K562 (cell line): ENCODE data around the gene GCNT4. TPM values are rescaled to one million over a fixed set of nuclear protein-coding genes. Genes with fewer than 3 reads are reported as not detected.

ENCODE experiments used
- ATAC-seq: fragments of 200-7000 bp; cut with Tn5 transposase; 3 replicates; pipeline ENCODE4 v1.9.1; 2020; ENCODE audit warnings: moderate library complexity
- BruUV-seq: library from RNA; stranded (reverse); fragments of 400-500 nt; replicated peaks from 2 replicates; lab custom pipeline; 2021; lab: Mats Ljungman, UMichigan
- CTCF ChIA-PET: fragments of 300-600 bp; formaldehyde crosslinking; extraction: SDS; loops from one replicate; lab custom pipeline; 2021; ENCODE audit warnings: low intra/inter-chr PET ratio; lab: Yijun Ruan, JAX
- POLR2A ChIA-PET: fragments of 300-600, 350-650 bp; sonication (Branson Sonifier 250); formaldehyde crosslinking; extraction: SDS; loops from one replicate; lab custom pipeline; 2021; ENCODE audit warnings: antibody characterized with exemption, inconsistent platforms; lab: Yijun Ruan, JAX
- DNase-seq, 4 experiments: peaks; one replicate each; pipeline versions ENCODE4 v3.0.0 to v3.0.0-alpha.2; 2011 to 2018; ENCODE audit warnings: low spot score in 3 of 4, mixed read lengths in 3 of 4; ENCODE audit errors: extremely low read depth in 1 of 4
- FAIRE-seq: peaks from 2 replicates; lab custom pipeline; 2011; peaks lifted over from hg19 to GRCh38; lab: Jason Lieb, UNC
- H2AFZ ChIP-seq: 2 replicates; pipeline ENCODE4 v1.6.0; 2011; ENCODE audit warnings: low read depth, low read length, control low read depth, inconsistent platforms
- H3K27ac ChIP-seq: fragments of 200-600 bp; 3 replicates; pipeline ENCODE4 v1.8.0; 2011; ENCODE audit warnings: low read depth, mild to moderate bottlenecking, control low read depth, inconsistent platforms, low read length, moderate library complexity, mixed read lengths; ENCODE audit errors: extremely low read depth
- H3K27me3 ChIP-seq, 2 experiments: fragments of 300-600 bp in 1 of 2; 2 replicates in 1 of 2; 3 replicates in 1 of 2; pipeline versions ENCODE4 v1.6.0 to v1.8.0; 2011; ENCODE audit warnings: inconsistent platforms in 2 of 2, low read length in 2 of 2, mild to moderate bottlenecking in 1 of 2, mixed read lengths in 1 of 2, moderate library complexity in 1 of 2; ENCODE audit not compliant: control insufficient read depth in 2 of 2, insufficient read depth in 2 of 2
- H3K36me3 ChIP-seq: fragments of 300-600 bp; 3 replicates; pipeline ENCODE4 v1.8.0; 2011; ENCODE audit warnings: mild to moderate bottlenecking, low read length, inconsistent platforms; ENCODE audit not compliant: control insufficient read depth, insufficient read depth
- H3K4me1 ChIP-seq, 2 experiments: fragments of 200-600 bp in 1 of 2; replicated peaks in 1 of 2; 2 replicates in 1 of 2; 3 replicates in 1 of 2; pipeline versions ENCODE4 v1.5.1 to v1.8.0; 2011; ENCODE audit warnings: inconsistent platforms in 2 of 2, low read length in 2 of 2, mild to moderate bottlenecking in 1 of 2, mixed read lengths in 1 of 2, moderate library complexity in 1 of 2; ENCODE audit not compliant: control insufficient read depth in 2 of 2, insufficient read depth in 2 of 2
- H3K4me2 ChIP-seq: 2 replicates; pipeline ENCODE4 v1.6.1; 2011; ENCODE audit warnings: low read length, control low read depth, inconsistent platforms, mixed read lengths; ENCODE audit not compliant: insufficient read depth
- H3K4me3 ChIP-seq: fragments of 200-600 bp; sonication (generic), shearing (Covaris generic); 2 replicates; pipeline ENCODE4 v1.5.1; 2016; ENCODE audit warnings: control low read depth, inconsistent platforms
- H3K79me2 ChIP-seq: fragments of 200-600 bp; 3 replicates; pipeline ENCODE4 v1.8.0; 2011; ENCODE audit warnings: low read length, inconsistent platforms; ENCODE audit not compliant: control insufficient read depth, insufficient read depth
- H3K9ac ChIP-seq, 2 experiments: 2 replicates each; pipeline versions ENCODE4 v1.6.0 to v1.6.1; 2011; ENCODE audit warnings: low read depth in 2 of 2, low read length in 2 of 2, control low read depth in 1 of 2, inconsistent platforms in 1 of 2, mild to moderate bottlenecking in 1 of 2, mixed read lengths in 1 of 2; ENCODE audit not compliant: insufficient read depth in 1 of 2
- H3K9me1 ChIP-seq: one replicate; pipeline ENCODE4 v1.6.0; 2011; ENCODE audit warnings: inconsistent platforms, mild to moderate bottlenecking, low read length, moderate library complexity; ENCODE audit not compliant: control insufficient read depth, insufficient read depth
- H3K9me3 ChIP-seq: replicated peaks from 2 replicates; pipeline ENCODE4 v1.5.1; 2011; ENCODE audit warnings: low read depth, low read length, inconsistent platforms; ENCODE audit not compliant: control insufficient read depth, insufficient read depth
- H4K20me1 ChIP-seq: replicated peaks from 2 replicates; pipeline ENCODE4 v1.6.1; 2011; ENCODE audit warnings: low read length, inconsistent platforms, mixed read lengths; ENCODE audit not compliant: control insufficient read depth, insufficient read depth
- ASH1L ChIP-seq: fragments of 450-650 bp; IDR thresholded peaks from 2 replicates; pipeline ENCODE4 v1.6.1; 2018; ENCODE audit warnings: borderline replicate concordance, mild to moderate bottlenecking, low read depth; ENCODE audit not compliant: partially characterized antibody
- FOXK1 ChIP-seq: sonication (generic); formaldehyde crosslinking; IDR thresholded peaks from 2 replicates; pipeline ENCODE4 v1.8.0; 2022; ENCODE audit warnings: missing genetic modification reagents, mild to moderate bottlenecking, borderline replicate concordance
- GTF2A2 ChIP-seq: IDR thresholded peaks from 2 replicates; pipeline ENCODE4 v1.6.1; 2016; ENCODE audit warnings: mild to moderate bottlenecking, missing genetic modification characterization, missing compliant biosample characterization
- NFXL1 ChIP-seq: fragments of 450-650 bp; formaldehyde crosslinking; IDR thresholded peaks from 2 replicates; pipeline ENCODE4 v1.4.0; 2021; ENCODE audit warnings: mild to moderate bottlenecking
- RHOXF2B ChIP-seq: fragments of 250-450 bp; sonication (Bioruptor Pico); conservative IDR thresholded peaks from 2 replicates; pipeline ENCODE4 v1.5.1; 2021
- SIRT6 ChIP-seq: IDR thresholded peaks from one replicate; pipeline ENCODE4 v1.6.1; 2012; ENCODE audit warnings: low read depth, mild to moderate bottlenecking, control low read depth, inconsistent platforms, low read length, moderate library complexity
- SMARCA5 ChIP-seq: fragments of 450-650 bp; IDR thresholded peaks from 2 replicates; pipeline ENCODE4 v1.6.1; 2016
- TAF9B ChIP-seq: fragments of 450-650 bp; IDR thresholded peaks from 2 replicates; pipeline ENCODE4 v1.6.1; 2018; ENCODE audit warnings: mild to moderate bottlenecking; ENCODE audit not compliant: partially characterized antibody
- ZFP1 ChIP-seq: fragments of 450-650 bp; formaldehyde crosslinking; IDR thresholded peaks from 2 replicates; pipeline ENCODE4 v1.4.0; 2020; ENCODE audit warnings: mild to moderate bottlenecking, mixed read lengths
- WGBS: fragments of 100-300 bp; shearing (Covaris generic); methylation state at CpG from one replicate; pipeline ENCODE4 v1.1.6; 2016; ENCODE audit warnings: low coverage, mixed read lengths; ENCODE audit not compliant: insufficient coverage; ENCODE audit errors: missing lambda C conversion rate; 5-methylcytosine and 5-hydroxymethylcytosine counted together
- in situ Hi-C: fragments of 300-500 bp; cut with MboI; formaldehyde crosslinking; loops from 4 replicates; pipeline ENCODE4 v1.15.0; 2018; ENCODE audit warnings: inconsistent platforms, mixed read lengths
- intact Hi-C: fragments of 100-400 bp; cut with micrococcal nuclease; formaldehyde crosslinking; loops from 2 replicates; pipeline ENCODE4 v1.14.2; 2022
- polyA plus RNA-seq, 8 experiments: library from polyadenylated mRNA; depleted of rRNA in 4 of 8; stranded (reverse) in 5 of 8; unstranded in 3 of 8; fragments of >200 nt; fragmentation: Nextera tagmentation in 2 of 8; fragmentation: Illumina TruSeq in 1 of 8; extraction: Ambion mirVana in 2 of 8; extraction: Trizol in 1 of 8; gene quantifications; 2 replicates each; pipeline versions ENCODE4 v1.2.1 to v1.2.3, GENCODE V29; 2011 to 2014; ENCODE audit warnings: inconsistent platforms in 1 of 8, missing spikeins in 1 of 8
- total RNA-seq, 7 experiments: library from RNA; depleted of rRNA in 6 of 7; stranded (reverse); fragments of >200 nt in 6 of 7; fragmentation: Illumina TruSeq in 2 of 7; extraction: Trizol in 2 of 7; gene quantifications; 2 replicates each; pipeline versions ENCODE4 v1.2.1 to v1.2.3, GENCODE V29; 2011 to 2021; ENCODE audit warnings: low replicate concordance in 1 of 7
- TF ChIP-seq, protein P1 (sequence below): fragments of 450-650 bp; formaldehyde crosslinking; IDR thresholded peaks from 2 replicates; pipeline ENCODE4 v1.4.0; 2022; ENCODE audit warnings: mild to moderate bottlenecking, moderate library complexity
- TF ChIP-seq, protein P2 (sequence below): fragments of 450-650 bp; IDR thresholded peaks from 2 replicates; pipeline ENCODE4 v1.6.1; 2017; ENCODE audit warnings: mild to moderate bottlenecking, moderate library complexity
- TF ChIP-seq, protein P3 (sequence below), 2 experiments: IDR thresholded peaks in 1 of 2; conservative IDR thresholded peaks in 1 of 2; 2 replicates each; pipeline ENCODE4 v1.6.1; 2016; ENCODE audit warnings: low read depth in 2 of 2, mild to moderate bottlenecking in 1 of 2, missing compliant biosample characterization in 1 of 2, missing genetic modification characterization in 1 of 2, moderate library complexity in 1 of 2

Gene GCNT4
- total and polyA plus RNA-seq, 9 of the 15 experiments (the other 6 are each of a cell fraction or from before 2014, with no cell fraction given): 0.01 TPM; not detected in 8

DNA sequence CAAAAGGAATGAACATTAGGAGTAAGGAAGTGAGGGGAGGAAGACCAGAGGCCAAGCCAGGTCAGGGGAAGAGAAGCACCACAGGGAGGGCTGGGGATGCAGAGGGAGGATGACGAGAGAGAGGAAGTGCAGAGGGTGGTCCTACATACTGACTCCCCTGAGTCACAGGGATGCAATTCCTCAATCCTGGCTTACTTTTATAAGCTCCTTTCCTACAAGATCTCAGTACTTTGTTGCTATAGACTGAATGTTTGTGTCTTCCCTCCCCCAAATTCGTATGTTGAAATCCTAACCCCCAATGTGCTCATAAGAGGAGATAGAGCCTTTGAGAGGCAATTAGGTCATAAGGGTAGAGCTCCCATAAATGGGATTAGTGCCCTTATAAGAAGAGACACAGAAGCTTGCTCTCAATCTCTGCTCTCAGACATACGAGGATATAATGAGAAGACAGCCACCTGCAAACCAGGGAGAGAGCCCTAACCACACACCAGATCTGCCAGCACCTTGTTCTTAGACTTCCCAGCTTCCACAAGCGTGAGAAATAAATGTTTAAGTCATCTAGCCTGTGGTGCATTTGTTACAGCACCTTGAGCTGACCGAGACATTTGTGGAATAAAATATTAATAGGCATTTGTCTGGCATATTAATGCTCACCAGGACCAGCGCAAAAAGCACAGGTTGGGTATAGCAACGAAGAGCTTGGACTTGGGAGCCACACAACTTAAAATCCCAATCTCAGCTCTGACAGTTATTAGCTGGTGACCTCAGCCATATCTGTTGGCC, 33.4 kb downstream of the GCNT4 start:
- WGBS: 2% methylated on average over 7 of the region's 7 CpGs
- no peak overlapping the region for H3K4me2 ChIP-seq
- H2AFZ ChIP-seq: no peak overlapping the region
- no peak overlapping the region for H3K27ac ChIP-seq
- TF ChIP-seq GTF2A2 (tag) (no peak), SMARCA5 (no peak), TAF9B (no peak), FOXK1 (CRISPR knock-in tag) (no peak), NFXL1 (CRISPR knock-in tag) (no peak), ZFP1 (CRISPR knock-in tag) (no peak), SIRT6 (no peak), RHOXF2B (CRISPR knock-in tag) (no peak), ASH1L (no peak)
- TF ChIP-seq, protein P1, sequence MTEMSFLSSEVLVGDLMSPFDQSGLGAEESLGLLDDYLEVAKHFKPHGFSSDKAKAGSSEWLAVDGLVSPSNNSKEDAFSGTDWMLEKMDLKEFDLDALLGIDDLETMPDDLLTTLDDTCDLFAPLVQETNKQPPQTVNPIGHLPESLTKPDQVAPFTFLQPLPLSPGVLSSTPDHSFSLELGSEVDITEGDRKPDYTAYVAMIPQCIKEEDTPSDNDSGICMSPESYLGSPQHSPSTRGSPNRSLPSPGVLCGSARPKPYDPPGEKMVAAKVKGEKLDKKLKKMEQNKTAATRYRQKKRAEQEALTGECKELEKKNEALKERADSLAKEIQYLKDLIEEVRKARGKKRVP (CRISPR knock-in tag): no peak
- TF ChIP-seq, protein P2, sequence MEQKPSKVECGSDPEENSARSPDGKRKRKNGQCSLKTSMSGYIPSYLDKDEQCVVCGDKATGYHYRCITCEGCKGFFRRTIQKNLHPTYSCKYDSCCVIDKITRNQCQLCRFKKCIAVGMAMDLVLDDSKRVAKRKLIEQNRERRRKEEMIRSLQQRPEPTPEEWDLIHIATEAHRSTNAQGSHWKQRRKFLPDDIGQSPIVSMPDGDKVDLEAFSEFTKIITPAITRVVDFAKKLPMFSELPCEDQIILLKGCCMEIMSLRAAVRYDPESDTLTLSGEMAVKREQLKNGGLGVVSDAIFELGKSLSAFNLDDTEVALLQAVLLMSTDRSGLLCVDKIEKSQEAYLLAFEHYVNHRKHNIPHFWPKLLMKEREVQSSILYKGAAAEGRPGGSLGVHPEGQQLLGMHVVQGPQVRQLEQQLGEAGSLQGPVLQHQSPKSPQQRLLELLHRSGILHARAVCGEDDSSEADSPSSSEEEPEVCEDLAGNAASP: no peak
- TF ChIP-seq, protein P3, sequence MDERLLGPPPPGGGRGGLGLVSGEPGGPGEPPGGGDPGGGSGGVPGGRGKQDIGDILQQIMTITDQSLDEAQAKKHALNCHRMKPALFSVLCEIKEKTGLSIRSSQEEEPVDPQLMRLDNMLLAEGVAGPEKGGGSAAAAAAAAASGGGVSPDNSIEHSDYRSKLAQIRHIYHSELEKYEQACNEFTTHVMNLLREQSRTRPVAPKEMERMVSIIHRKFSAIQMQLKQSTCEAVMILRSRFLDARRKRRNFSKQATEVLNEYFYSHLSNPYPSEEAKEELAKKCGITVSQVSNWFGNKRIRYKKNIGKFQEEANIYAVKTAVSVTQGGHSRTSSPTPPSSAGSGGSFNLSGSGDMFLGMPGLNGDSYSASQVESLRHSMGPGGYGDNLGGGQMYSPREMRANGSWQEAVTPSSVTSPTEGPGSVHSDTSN (CRISPR knock-in tag; IDR thresholded peaks at IDR 0.05; ENCODE audit: low read depth): no peak
- TF ChIP-seq, protein P3 (tag; conservative IDR thresholded peaks at IDR 0.05; ENCODE audit: low read depth): no peak
- no peaks in the 10 kb centered on the region for H3K27me3 ChIP-seq
- no TSS peak for BruUV-seq
- intact Hi-C loops (no loop called here), in situ Hi-C loops (no loop called here)
- H4K20me1 ChIP-seq: no peaks in the 10 kb centered on the region
- POLR2A ChIA-PET: no interaction called here
- no peak overlapping the region for H3K9ac ChIP-seq
- FAIRE-seq (no peak), ATAC-seq (no peak), DNase-seq (no peak)
- H3K4me3 ChIP-seq: no peak overlapping the region
- CTCF ChIA-PET: no interaction called here
- H3K9me1 ChIP-seq: no peaks in the 10 kb centered on the region
- no peaks in the 10 kb centered on the region for H3K36me3 ChIP-seq
- no peaks in the 10 kb centered on the region for H3K4me1 ChIP-seq
- no peaks in the 10 kb centered on the region for H3K79me2 ChIP-seq
- no peaks in the 10 kb centered on the region for H3K9me3 ChIP-seq
